Activated CD4-positive, alpha-beta T cell treated with anti-CD3 and anti-CD28 coated beads, Interleukin-2, amount 50 U/mL, for 16 hours (primary cell): ENCODE results near the gene TRAPPC10.
A peak's percentile ranks its signal among the peaks of the same experiment; 100 is the strongest.

Experiments
- DNase-seq: peaks from one replicate; pipeline ENCODE4 v3.0.0-alpha.2; 2020

TRAPPC10 gene

DNA sequence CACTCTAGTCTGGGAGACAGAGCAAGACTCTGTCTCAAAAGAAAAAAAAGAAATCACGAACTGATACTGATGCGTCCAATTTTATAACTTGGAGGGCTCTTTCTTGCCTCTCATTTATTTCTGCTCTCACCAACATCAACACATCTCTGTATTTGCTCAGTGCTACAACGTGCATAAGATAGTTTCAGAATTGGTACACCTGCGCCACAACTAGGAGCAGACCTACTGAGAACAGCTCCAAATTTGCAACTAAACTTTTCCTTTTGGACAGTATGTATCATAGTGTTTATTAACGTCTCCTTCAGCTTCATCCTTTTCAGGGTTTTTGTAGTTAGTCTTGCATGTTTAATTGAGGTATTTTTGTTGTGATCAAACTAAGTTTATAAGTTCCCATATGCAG lies 27.7 kb downstream of the TRAPPC10 start:
- DNase-seq = peak; percentile 34

DNA sequence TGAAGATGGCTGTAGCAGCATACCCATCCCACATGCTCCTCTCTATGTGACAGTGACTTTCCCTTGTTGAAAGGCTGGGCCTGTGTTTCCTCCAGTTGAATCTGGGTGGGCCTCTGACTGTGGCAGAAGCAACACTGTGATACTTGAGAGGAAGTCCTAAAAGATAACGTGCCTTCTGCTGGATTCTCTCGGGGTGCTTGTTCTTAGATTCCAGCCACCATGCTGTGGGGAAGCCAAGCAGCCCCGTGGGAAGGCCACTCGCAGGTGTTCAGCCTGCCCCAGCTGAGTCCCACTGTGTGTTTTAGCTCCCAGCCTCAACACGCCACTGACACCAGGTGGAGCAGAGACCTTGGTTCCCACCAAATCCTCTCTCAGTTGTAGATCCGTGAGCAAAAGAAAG lies 31.5 kb downstream of the TRAPPC10 start:
- no peak for DNase-seq

DNA sequence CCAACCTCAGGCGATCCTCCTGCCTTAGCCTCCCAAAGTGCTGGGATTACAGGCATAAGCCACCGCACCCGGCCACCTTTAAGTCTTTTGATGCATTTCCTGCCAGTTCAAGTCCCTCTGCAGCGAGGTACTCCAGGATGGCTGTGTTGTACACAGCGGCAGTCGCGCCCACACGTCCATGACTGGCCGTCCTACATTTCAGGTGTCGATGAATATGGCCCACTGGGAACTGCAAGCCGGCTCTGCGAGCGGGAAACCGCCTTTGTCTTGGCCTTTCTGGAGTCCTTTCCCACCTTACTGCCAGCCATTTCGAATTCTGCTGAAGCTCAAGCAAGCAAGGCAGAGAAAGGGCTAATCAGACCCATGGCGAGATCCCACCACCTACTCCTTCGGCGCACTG lies 34.6 kb downstream of the TRAPPC10 start:
- no peak for DNase-seq

DNA sequence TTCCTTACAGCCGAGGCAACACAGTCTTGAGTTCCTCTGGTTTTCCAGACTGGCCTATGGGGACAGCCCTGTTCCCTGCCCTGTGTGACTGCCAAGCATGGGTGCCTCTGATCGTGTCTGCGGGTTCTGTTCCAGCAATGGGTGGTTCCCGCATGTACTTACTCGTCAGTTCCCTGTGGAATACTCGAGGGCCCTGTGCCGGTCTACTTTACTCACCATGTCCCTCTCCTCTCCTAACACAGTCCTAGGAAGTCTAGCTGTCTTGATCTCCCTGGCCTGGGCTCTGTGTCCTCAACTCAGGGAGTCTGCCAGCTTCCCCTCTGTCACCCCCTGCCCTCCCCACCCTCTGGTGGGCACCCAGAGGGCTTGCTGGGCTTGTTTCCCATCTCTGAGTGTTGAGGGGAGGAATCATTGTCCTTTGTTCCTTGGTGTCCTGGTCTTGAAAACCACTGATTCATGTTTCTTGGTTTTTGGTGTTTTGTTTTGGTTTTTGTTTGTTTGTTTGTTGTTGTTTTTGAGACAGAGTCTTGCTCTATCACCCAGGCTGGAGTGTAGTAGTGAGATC lies 36.0 kb downstream of the TRAPPC10 start:
- no peak for DNase-seq

DNA sequence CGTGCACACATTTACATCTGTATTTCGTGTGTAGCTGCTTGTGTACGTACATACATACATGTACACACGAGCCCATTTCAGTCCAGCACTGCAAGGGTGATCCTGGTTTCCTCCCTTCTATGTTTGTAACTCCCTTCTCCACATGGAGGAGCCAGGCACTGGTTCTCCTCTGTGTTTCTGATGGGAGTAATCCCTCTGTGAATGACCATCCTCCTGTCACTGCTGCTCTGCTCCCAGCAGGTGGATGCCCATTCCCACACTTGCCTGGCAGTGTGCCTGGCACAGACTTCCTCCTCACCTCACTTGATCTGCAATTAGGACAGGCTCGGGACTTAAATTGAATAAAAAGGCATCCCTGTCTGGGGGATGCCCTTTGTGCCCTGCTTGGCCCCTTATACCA lies 37.1 kb downstream of the TRAPPC10 start:
- no peak for DNase-seq

DNA sequence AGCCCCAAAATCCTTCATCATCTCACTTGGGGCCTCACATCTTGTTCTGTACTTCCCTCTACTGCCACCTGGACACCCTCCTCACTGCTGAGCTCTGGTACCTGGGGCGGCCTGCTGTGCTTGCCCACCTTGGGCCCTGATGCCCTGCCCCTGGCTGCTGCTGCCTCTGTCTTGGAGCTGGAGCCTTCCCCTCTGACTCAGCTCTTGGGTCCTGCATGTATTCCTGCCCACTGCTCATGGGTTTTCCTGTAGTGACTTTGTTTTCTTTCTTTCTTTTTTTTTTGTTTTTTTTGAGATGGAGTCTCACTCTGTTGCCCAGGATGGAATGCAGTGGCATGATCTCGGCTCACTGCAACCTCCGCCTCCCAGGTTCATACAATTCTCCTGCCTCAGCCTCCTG lies 37.5 kb downstream of the TRAPPC10 start:
- DNase-seq = no peak

DNA sequence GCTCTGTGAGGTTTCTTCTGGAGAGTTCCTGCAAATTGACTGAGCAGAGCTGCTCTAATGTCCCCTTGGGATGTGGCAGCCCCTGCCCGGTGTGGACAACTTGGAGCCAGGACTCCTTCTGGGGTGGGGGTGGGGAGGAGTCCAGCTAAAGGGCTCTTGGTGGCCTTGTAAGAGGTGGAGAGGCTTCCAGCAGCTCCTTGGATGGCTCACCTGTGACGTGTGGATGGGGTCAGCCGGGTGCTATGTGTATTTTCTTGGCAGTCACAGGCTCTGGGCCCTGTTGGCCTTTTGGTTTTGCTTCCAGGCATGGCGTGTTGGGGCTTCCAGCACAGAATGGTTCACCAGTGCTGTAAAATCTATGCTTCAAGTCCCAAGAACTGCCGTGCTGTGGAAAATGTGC lies 38.2 kb downstream of the TRAPPC10 start:
- DNase-seq = no peak

DNA sequence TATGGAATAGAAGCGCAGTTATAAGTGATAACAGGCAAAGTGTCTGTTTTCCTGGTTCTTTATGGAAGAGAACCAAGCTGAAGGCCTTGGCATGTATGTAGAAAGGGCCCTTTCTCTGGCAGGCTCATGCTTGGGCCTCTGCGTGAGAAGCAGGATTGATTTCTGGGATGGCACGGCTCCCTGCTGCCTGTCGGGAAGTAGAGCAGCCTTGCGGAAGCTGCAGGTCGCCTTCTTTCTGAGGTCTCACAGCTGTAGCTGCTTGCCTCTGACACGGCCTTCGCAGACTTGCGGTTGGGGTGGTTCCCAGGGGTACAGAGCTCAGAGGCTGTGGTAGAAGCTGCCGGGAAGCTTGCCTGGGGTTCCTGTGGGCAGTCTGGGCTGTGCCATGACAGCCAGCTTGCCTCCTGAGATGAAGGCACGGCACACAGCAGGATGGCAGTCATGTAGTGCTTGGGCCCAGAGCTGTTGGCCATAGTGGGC lies 39.4 kb downstream of the TRAPPC10 start:
- DNase-seq = no peak

DNA sequence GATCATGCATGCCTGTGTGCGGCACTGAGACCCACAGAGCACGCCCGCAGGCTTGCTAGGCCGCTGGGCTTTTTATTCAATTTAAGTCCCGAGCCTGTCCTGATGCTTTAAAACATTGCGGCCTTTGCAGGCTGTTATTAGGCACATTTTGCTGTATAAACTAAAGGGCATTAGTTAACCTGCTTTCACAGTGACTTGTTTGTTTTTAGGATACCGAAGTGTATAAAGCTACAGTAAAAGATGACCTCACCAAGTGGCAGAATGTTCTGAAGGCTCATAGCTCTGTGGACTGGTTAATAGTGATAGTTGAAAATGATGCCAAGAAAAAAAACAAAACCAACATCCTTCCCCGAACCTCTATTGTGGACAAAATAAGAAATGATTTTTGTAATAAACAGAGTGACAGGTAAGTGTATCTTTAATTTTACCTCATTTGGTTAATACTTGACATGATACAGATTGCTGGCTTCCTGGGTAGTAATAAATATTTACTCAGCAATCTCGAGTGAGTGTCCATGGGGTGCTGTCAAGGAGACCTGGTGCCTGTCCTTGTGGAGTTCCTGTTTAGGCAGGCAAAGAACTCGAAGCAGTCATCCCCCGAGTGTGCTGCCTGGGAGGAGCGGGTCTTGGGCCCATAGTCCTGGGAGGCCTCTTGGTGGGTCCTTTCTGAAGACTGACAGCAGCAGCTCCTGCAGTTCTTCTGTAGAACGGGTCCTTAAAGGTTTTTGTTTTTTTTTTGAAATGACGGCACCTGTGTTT lies 40.1 kb downstream of the TRAPPC10 start:
- DNase-seq = no peak

DNA sequence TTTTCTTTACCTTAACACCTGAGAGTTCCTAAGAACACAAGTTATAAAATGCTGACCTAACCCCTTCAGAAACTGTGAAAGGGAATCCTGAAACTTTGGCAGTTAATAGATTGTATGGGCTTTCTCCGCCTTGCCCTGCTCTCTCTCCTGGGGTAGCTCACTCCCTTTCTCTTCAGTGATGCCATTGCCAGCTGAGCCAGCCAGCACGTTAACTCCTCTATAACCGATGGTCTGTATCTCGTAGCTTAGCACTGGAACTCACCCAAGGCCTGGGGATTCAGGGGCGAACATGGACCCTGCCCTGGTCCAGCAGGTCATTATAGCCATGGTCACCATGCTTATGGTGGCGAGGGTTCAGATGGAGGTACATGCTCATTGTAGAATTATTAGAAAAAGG lies 40.7 kb downstream of the TRAPPC10 start:
- no peak for DNase-seq

DNA sequence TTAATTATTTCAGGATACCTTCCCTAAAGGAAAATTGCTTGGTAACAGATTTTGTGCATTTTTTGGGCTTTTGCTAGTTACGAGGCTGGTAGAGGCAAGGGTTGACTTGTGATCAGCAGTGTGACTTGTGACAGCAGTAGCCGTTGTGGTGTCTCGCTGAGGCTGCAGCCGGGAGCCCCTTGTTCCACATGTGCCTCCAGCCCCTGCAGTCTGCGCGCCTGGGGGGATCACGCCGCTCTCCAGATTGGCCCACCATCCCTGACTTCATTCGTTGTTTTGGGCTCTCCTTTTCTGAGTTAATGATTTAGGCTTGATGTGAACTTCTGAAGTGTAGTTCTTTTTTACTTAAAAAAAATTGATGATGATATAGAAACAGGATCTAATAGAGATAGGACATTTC lies 41.5 kb downstream of the TRAPPC10 start:
- no peak for DNase-seq

DNA sequence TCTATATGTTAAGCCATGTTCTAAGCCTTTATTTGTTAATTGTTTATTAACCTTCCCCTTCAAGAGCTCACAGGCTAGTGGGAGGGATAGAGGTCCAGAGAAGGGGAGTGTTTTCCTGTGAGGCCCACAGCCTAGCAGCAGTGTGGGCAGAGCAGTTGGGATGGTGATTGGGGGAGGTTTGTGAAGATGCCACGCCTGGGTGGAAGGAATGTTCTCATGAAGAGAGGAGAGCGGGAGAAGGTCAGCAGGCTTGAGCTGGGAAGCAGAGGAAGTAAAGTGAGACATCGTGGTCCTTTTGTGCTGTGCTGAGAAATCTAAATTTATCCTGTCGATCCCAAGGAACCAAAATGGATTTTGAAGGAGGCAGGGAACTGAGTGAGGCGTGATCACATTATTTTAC lies 42.6 kb downstream of the TRAPPC10 start:
- DNase-seq = no peak

DNA sequence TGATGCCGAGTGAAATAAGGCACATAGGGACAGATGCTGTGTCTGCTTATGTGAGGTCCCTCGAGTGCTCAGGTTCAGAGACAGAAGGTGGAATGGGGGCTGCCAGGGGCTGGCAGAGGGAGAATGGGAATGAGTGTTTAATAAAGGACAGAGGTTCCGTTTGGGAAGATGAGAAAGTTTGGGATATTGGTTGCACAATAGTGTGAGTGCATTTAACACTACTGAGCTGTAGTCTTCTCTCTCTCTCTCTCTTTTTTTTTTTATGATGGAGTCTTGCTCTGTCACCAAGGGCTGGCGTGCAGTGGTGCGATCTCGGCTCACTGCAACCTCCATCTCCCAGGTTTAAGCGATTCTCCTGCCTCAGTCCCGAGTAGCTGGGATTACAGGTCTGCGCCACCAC lies 44.9 kb downstream of the TRAPPC10 start:
- DNase-seq = no peak

DNA sequence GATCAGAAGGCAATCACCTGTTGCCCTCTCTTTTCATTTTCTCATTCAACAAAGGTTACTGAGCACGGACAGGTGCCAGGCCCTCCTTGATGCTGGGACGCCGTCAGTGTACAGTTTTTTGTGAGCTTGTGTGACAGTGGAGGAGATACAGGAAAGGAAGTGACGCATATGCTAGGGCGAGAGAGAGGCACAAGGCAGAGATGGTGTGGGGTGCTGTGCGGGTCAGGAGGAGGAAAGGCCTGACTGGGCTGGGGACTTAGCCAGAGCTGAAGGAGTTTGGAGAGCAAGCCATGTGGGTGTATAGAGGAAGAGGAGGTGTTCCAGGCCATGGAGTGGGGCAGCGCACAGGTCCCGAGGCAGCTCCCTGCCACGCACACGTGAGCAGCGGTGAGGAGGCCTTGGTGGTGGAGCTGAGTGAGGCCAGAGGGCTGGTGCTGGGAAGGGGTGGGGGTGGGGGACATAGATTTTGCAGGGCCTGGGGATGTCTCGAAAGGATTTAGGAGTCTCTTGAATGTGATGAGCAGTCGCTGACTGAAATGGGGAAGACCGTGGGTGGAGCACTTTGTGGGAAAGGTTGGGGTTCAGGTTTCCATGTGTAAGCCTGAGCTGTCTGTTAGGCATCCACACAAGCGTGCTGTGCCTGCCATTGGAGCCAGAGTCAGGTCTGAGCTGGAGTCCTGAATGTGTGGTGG lies 46.0 kb downstream of the TRAPPC10 start:
- DNase-seq = peak; percentile 53

DNA sequence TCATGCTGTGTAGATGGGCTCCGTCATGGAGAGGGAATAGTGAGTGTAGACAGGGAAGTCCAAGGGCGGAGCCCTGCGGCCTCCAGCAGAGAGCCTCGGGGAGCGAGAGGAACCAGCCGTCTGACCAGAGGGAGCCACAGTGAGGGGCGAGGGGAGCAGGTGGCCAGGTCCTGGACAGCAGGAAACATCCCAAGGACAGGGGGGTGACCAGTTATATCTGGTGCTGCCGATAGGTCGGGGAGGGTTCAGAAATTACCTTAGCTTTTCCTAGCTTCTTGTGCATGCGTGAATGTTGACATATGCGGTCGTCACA lies 46.5 kb downstream of the TRAPPC10 start:
- DNase-seq = no peak

DNA sequence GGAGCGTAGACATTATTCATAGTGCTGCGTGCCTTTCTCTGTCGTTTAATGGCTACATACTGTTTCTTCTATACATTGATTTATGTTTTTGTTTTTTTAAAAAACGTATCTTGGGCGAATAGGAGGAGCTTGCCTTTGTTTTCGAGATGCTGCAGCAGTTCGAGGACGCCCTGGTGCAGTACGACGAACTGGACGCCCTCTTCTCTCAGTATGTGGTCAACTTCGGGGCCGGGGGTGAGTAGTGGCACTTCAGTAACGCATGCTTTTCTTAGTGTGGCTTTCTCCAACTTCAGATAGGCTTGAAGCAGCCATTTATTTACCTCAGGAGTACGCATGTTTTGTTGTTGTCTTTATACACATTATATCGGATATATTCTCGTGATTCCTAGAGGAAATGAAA lies 46.9 kb downstream of the TRAPPC10 start:
- no peak for DNase-seq

DNA sequence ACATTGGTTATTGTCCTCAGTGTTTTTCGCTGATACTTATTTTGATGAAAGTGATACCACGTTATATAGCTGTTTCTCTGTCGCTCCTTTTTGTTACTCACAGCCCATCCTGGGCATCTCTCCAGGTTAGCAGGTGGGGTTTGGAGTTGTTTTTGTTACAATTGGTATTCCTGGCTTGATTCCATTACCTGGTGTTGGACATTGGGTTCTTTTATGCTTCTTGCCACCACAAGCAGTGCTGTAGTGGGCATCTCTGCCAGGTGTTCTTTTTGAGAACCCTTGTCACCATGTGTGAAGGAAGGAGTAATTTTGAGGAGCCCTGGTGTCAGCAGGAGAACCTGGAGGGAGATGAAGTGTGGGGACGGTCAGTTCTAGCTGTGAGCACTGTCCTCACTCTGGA lies 47.6 kb downstream of the TRAPPC10 start:
- no peak for DNase-seq

DNA sequence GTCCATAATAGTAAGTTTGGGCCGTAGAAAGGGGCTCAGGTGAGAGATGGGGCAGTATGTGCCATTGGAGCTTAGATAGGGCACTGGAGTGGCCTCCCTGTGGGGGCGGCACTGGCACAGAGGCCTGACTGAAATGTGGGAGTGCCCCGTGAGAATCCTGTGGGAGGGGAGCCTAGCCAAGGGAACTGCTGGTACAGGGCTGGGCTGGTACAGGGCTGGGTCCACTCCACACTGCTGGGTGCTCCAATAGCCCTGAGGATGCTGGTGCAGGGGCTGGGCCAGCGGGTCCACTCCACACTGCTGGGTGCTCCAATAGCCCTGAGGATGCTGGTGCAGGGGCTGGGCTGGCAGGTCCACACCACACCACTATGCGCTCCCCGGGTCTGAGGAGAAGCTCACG lies 50.3 kb downstream of the TRAPPC10 start:
- no peak for DNase-seq

DNA sequence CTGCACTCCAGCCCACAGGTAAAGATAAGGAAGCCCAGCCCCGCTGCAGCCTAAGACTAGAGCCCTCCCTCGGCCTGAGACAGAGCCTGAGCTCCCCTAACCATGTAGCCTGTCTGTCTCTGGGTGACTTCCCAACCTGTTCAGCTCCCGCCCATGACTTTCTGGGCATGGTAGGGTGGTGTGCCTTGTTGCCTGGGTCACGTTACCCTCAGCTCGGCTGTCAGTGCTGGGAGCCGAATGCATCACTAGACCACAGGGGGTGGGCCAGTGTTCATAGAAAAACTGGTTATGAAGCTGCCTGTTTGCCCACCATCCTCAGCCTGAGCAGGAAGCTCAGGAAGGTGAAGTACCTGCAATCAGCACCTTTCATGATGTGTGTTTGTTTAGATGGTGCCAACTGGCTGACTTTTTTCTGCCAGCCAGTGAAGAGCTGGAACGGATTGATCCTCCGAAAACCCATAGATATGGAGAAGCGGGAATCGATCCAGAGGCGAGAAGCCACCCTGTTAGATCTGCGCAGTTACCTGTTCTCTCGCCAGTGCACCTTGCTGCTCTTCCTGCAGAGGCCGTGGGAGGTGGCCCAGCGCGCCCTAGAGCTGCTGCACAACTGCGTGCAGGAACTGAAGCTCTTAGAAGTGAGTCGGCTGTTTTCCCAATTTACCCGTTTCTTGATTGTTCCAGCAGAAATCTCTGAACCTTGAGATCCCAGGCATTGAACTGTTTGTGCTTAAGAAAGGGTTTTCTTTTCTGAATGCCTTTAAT lies 51.2 kb downstream of the TRAPPC10 start:
- no peak for DNase-seq

DNA sequence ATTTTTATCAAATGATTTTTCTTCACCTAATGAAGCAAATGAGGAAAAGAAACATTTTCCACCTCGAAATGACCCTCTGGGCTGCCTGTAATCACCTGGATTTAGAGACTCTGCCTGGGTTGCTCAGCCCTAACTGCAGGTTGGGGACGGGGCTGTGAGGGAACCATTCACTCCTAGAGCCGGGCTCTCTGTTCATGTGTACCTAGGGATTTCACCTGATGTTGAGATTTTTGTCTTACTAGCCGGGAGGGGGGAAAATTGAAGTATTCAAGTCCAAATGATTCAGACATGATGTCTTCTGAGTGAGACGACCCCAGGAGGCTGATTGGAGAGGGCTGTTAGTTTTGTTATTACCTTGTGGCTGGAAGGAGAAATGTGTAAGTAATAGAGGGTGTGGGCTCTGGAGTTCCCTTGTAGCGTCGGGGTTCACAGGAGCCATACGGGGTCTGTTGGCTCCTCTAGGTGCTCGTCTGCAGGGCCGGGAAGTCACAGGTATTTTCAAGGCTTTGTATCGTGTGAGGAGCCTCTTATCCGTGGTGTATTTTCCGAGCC lies 52.8 kb downstream of the TRAPPC10 start:
- no peak for DNase-seq

DNA sequence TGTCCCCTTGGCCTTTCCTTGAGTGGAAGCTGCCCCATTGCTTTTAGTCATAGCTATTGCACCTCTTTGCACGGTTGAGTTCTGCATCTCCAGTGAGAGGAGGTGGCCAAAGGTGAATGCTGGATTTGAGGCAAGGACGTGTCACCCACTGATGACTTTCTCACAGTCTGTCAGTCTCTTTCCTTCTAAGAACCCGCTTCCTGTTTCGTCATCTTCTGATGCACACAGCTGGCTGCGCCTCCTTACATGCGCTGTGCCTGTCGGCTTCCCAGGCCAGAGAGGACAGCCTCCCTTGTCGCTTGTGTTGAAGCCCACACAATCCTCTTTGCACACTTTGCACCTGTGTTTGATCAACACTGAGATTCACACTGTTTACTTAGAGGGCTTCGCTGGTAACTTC lies 53.3 kb downstream of the TRAPPC10 start:
- peak; percentile 89 for DNase-seq

DNA sequence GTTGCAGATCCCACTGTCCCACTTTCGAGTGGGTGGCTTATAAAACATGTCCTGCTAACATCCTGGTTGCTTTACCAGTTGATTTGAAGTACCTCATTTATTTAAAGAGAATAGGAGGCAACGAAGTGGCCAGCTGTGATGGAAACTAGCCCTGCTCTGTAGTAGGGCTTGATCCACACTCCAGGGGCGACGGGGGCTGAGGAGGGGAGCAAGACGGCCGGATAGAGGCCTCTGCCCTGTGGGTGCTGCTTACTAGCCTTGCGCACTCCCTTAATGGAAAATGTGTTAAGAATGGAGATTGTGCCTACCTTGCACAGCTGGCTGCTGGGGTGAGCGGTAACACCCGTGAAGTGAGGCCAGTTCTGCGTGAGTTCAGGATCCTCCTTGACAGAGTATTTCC lies 54.0 kb downstream of the TRAPPC10 start:
- DNase-seq = no peak
